Body of pancreas (tissue), 4 donors: ENCODE data around the gene SERF2.

Experiments
- CTCF ChIP-seq, 7 experiments: fragments of 450-650 bp in 4 of 7; fragments of 200-600 bp in 3 of 7; sonication (generic) in 3 of 7; IDR thresholded peaks; one replicate each; pipeline ENCODE4 v1.5.1; 2016 to 2019; ENCODE audit warnings: antibody characterized with exemption in 7 of 7
- POLR2A ChIP-seq, 3 donors: fragments of 450-650 bp; IDR thresholded peaks; one replicate each; pipeline ENCODE4 v1.6.1; 2016; ENCODE audit warnings: antibody characterized with exemption in 3 of 3, mild to moderate bottlenecking in 2 of 3

- TF ChIP-seq CTCF (IDR thresholded peaks at IDR 0.05) (no peak), POLR2A (IDR thresholded peaks at IDR 0.05) (no peak)
These were observed 17.0 kb downstream of the SERF2 start for GRCh38 chr15:43808960-43809678.
